Measurements from ENCODE around the gene PKD2. TPM values are rescaled to one million over a fixed set of nuclear protein-coding genes. Genes with fewer than 3 reads are reported as not detected.
"Not testable (repeated sequence)": the region's sequence is repeated elsewhere in the genome, so short reads cannot be mapped to it uniquely, and the experiment has no call there.

The PKD2 gene
- total RNA-seq, 1 donor from 2014 or later, result 119 TPM

DNA sequence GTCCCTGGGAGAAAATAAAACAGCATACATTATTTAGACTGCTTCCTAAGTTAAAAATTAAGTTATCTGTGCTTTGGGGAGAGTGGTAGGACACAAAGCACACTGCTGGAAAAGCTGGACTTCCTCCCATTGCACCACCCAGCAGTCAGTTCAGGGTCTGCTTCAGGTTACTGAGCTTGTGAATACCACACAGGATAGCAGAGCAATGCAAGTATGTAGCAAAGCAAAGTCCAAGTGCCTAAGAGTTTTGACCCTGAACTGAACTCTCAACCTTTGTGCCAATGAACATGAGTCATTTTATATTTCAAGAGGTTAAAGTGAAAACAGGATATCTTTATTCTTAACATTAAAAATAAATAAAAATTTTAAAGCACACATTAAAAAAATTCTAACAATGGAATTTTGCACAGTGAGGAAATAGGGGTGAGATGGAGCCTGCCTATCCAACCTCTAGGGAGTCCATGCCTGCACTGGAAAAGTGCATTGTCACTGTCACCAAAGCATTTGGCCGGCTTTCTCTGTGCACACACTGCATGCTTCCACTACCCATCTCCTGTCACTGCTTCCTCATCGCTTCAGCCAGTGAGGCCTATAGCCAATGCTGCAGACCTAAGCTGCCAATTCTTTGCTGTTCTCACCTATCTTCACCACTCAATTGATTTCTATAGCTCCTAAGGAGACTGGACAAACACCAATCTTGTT lies 100.1 kb downstream of the PKD2 start:
- TF ChIP-seq, protein P1, sequence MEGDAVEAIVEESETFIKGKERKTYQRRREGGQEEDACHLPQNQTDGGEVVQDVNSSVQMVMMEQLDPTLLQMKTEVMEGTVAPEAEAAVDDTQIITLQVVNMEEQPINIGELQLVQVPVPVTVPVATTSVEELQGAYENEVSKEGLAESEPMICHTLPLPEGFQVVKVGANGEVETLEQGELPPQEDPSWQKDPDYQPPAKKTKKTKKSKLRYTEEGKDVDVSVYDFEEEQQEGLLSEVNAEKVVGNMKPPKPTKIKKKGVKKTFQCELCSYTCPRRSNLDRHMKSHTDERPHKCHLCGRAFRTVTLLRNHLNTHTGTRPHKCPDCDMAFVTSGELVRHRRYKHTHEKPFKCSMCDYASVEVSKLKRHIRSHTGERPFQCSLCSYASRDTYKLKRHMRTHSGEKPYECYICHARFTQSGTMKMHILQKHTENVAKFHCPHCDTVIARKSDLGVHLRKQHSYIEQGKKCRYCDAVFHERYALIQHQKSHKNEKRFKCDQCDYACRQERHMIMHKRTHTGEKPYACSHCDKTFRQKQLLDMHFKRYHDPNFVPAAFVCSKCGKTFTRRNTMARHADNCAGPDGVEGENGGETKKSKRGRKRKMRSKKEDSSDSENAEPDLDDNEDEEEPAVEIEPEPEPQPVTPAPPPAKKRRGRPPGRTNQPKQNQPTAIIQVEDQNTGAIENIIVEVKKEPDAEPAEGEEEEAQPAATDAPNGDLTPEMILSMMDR (IDR thresholded peaks at IDR 0.05), result no peak
- intact Hi-C loops (cut with DNase I), result no loop called here
- no peak overlapping the region for H3K27ac ChIP-seq

DNA sequence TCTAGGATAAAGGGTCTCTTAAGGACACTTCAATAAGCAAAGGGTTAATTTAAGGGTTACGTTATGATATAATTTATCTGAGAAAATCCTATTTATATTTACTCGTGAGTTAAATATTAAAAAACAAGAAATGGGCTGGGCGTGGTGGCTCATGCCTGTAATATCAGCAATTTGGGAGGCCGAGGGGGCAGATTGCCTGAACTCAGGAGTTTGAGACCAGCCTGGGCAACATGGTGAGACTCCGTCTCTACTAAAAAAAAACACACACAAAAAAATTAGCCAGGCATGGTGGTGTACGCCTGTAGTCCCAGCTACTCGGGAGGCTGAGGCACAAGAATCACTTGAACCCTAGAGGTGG lies 100.7 kb downstream of the PKD2 start:
- H3K9me3 ChIP-seq; H3K27me3 ChIP-seq; H3K36me3 ChIP-seq; DNase-seq (ENCODE audit: low spot score in 2 of 2); H3K27ac ChIP-seq; intact Hi-C loops (cut with DNase I); H3K4me3 ChIP-seq: not testable (repeated sequence)
- peaks cover 0 to 11% of the 10 kb centered on the region in 2 donors for H3K4me1 ChIP-seq

More for the DNA sequence above, 100.1 kb downstream of the PKD2 start:
- no peak for DNase-seq (ENCODE audit: low spot score in 2 of 2)
- Histone ChIP-seq H3K4me3 (no peak overlapping the region), H3K4me1 (peaks cover 0 to 11% of the 10 kb centered on the region in 2 donors), H3K36me3 (no peaks in the 10 kb centered on the region), H3K27me3 (no peaks in the 10 kb centered on the region), H3K9me3 (no peaks in the 10 kb centered on the region)

DNA sequence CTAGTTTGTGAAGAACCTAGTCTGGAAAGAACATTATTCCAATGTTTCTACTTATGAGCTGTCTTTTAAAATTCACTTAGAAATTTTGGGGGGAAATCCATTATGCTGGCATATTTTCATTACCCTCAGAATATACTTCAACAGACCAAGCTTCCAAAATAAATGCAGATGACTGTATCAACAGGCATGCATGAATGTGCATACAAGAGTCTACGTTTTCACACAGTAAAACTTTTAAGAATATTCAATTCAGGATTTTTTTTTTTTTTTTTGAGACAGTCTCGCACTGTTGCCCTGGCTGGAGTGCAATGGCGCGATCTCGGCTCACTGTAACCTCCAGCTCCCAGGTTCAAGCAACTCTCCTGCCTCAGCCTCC lies 101.3 kb downstream of the PKD2 start:
- H3K27me3 ChIP-seq, result no peaks in the 10 kb centered on the region
- H3K4me1 ChIP-seq, result peaks cover 0 to 11% of the 10 kb centered on the region in 2 donors
- DNase-seq (ENCODE audit: low spot score in 2 of 2), result no peak
- intact Hi-C loops (cut with DNase I), result no loop called here
- TF ChIP-seq, protein P1 (IDR thresholded peaks at IDR 0.05), result no peak
- H3K27ac ChIP-seq, result no peak overlapping the region
- H3K36me3 ChIP-seq, result no peaks in the 10 kb centered on the region
- H3K4me3 ChIP-seq, result no peak overlapping the region
- no peaks in the 10 kb centered on the region for H3K9me3 ChIP-seq

DNA sequence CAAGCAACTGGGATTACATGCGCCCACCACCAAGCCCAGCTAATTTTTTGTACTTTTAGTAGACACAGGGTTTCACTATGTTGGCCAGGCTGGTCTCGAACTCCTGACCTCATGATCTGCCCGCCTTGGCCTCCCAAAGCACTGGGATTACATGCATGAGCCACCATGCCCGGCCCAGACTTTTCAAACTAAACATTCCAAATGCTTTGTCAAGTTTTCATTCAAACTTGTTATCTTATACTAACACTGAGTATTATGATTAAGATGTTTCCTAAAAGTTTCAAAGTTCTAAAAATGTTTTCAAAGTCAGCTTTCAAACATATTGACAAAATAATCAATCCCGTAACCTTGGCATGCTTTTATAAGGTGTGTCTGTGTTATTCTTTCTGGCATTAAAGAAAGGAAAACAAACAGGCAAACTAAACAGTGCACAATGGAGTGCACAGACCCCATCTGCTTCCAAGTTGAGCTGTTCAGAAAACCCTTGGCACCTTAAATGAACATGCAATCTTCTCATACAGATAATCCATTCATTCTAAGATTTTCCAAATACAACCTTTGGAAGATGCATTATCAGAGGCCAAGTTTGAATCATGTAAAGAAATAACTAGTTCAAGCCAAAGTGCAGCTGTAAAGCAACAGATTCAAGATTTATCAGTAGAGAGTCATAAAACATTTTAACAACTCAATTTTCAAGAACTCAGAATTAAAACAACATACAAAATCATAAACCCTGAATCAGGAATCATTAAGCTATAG lies 101.9 kb downstream of the PKD2 start:
- DNase-seq (ENCODE audit: low spot score in 2 of 2), result no peak
- Histone ChIP-seq H3K36me3 (no peaks in the 10 kb centered on the region), H3K9me3 (no peaks in the 10 kb centered on the region), H3K27ac (no peak overlapping the region), H3K4me1 (peaks cover 0 to 11% of the 10 kb centered on the region in 2 donors), H3K27me3 (no peaks in the 10 kb centered on the region), H3K4me3 (no peak overlapping the region)
- intact Hi-C loops (cut with DNase I), result no loop called here
- TF ChIP-seq, protein P1 (IDR thresholded peaks at IDR 0.05), result no peak

DNA sequence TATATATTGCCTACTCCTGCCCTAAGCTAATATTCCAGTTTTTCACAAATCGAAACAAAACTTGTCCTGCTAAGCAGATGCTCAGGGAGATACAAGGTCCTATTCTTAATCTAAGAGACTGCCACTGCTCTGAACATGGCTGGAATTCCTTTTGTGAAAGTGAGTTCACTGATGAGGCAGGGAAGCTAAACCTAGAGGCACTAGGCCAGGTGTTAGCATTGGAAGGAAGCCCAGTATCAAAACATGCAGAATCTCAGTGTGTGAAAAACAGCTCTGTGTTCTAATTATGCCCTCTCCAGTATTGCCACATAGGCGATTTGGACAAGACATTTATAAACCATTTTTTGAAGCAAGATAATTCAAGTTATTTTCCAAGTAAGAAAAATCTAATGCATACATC lies 103.4 kb downstream of the PKD2 start:
- Histone ChIP-seq H3K36me3 (no peaks in the 10 kb centered on the region), H3K9me3 (no peaks in the 10 kb centered on the region), H3K27ac (no peak overlapping the region), H3K4me1 (peaks cover 0 to 11% of the 10 kb centered on the region in 2 donors), H3K27me3 (no peaks in the 10 kb centered on the region), H3K4me3 (no peak overlapping the region)
- no peak for DNase-seq (ENCODE audit: low spot score in 2 of 2)
- TF ChIP-seq, protein P1 (IDR thresholded peaks at IDR 0.05), result no peak
- intact Hi-C loops (cut with DNase I), result no loop called here

DNA sequence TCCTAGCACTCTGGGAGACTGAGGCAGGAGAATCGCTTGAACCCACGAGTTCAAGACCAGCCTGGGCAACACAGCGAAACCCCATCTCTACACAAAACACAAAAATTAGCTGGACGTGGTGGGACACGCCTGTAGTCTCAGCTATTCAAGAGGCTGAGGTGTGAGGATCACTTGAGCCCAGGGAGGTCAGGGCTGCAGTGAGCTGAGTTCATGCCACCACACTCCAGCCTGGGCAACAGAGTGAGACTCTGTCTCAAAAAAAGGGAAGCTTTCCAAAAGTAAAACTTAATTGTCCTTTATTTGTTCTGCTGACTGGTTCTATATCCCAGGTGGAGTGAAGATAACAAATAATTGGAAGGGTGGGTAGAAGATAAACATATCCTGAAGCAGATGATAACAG lies 105.4 kb downstream of the PKD2 start:
- Histone ChIP-seq H3K27me3 (no peaks in the 10 kb centered on the region), H3K27ac (no peak overlapping the region), H3K9me3 (no peaks in the 10 kb centered on the region), H3K36me3 (no peaks in the 10 kb centered on the region), H3K4me3 (no peak overlapping the region), H3K4me1 (peaks cover 0 to 3% of the 10 kb centered on the region in 2 donors)
- TF ChIP-seq, protein P1 (IDR thresholded peaks at IDR 0.05), result no peak
- no peak for DNase-seq (ENCODE audit: low spot score in 2 of 2)
- intact Hi-C loops (cut with DNase I), result no loop called here
